Ascending aorta (tissue), 2 donors: ENCODE results near the gene IFNAR1. TPM values are rescaled to one million over a fixed set of nuclear protein-coding genes. Genes with fewer than 3 reads are reported as not detected.

ENCODE experiments used
- DNase-seq, 2 donors: peaks; one replicate each; pipeline ENCODE4 v3.0.0-alpha.2; 2019; ENCODE audit warnings: low spot score in 2 of 2
- H3K27ac ChIP-seq, 2 donors: fragments of 200-600 bp; sonication (generic); one replicate each; pipeline ENCODE4 v1.5.1; 2016 to 2017; ENCODE audit warnings: mild to moderate bottlenecking in 1 of 2
- H3K27me3 ChIP-seq: fragments of 200-600 bp; sonication (generic); one replicate; pipeline ENCODE4 v1.5.1; 2017
- H3K36me3 ChIP-seq, 2 donors: fragments of 200-600 bp; sonication (generic); one replicate each; pipeline ENCODE4 v1.5.1; 2016
- H3K4me1 ChIP-seq, 2 donors: fragments of 200-600 bp; sonication (generic); one replicate each; pipeline ENCODE4 v1.5.1; 2016 to 2017; ENCODE audit warnings: mild to moderate bottlenecking in 1 of 2
- H3K4me3 ChIP-seq, 2 donors: fragments of 200-600 bp; sonication (generic); one replicate each; pipeline ENCODE4 v1.5.1; 2016 to 2017; ENCODE audit warnings: mild to moderate bottlenecking in 1 of 2
- H3K9me3 ChIP-seq, 2 donors: fragments of 200-600 bp; sonication (generic); one replicate each; pipeline ENCODE4 v1.5.1; 2016
- intact Hi-C: fragments of 100-400 bp; cut with DNase I; formaldehyde crosslinking; loops from one replicate; pipeline ENCODE4 v1.15.1; 2023
- total RNA-seq: library from RNA; depleted of rRNA; stranded (reverse); fragments of >200 nt; gene quantifications from one replicate; pipeline ENCODE4 v1.1.0, GENCODE V29; 2016
- TF ChIP-seq, protein P1 (sequence below), 3 experiments: fragments of 200-600 bp in 2 of 3; fragments of 450-650 bp in 1 of 3; sonication (generic) in 2 of 3; IDR thresholded peaks; one replicate each; pipeline ENCODE4 v1.5.1; 2016 to 2019; ENCODE audit warnings: antibody characterized with exemption in 3 of 3, mild to moderate bottlenecking in 1 of 3, moderate library complexity in 1 of 3

Gene IFNAR1
- total RNA-seq, 1 donor from 2014 or later = 25.9 TPM

DNA sequence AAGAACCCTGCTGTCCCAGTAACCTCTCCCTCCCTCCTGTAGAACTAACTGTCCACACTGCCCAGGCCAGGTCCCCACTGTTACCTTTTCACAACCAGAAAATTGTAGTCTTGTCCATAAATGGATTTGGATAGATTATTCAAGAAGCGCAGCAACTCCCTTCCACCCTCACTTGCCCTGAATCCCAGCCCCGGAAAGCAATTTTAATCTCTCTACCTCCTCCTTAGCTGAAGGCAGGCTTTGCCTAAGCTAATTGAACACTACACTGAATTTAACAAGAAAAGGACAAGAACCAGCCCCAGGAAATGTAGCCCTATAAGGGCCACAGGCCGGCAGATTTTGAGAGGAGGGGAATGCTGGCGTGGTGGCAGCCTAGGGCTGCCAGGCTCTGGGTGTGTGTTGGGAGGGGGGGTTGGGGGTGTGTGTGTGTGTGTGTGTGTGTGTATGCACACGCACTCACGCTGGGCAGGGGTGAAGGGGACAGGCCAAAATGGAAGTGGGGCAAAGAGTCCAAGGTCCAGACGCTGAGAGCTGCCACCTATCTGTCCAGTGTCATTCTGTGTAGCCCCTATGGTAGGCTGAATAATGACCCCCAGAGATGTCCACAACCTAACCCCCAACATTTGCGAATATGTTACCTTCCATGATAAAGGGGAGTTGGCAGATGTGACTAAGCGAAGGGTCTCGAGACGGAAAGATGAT lies 67.7 kb downstream of the IFNAR1 start:
- intact Hi-C loops = no loop called here
- Histone ChIP-seq H3K36me3 (no peaks in the 10 kb centered on the region), H3K4me1 (peaks cover 10 to 18% of the 10 kb centered on the region in 2 donors), H3K9me3 (no peaks in the 10 kb centered on the region), H3K27ac (no peak overlapping the region), H3K27me3 (no peaks in the 10 kb centered on the region), H3K4me3 (no peak overlapping the region)
- no peak for DNase-seq
- TF ChIP-seq, protein P1, sequence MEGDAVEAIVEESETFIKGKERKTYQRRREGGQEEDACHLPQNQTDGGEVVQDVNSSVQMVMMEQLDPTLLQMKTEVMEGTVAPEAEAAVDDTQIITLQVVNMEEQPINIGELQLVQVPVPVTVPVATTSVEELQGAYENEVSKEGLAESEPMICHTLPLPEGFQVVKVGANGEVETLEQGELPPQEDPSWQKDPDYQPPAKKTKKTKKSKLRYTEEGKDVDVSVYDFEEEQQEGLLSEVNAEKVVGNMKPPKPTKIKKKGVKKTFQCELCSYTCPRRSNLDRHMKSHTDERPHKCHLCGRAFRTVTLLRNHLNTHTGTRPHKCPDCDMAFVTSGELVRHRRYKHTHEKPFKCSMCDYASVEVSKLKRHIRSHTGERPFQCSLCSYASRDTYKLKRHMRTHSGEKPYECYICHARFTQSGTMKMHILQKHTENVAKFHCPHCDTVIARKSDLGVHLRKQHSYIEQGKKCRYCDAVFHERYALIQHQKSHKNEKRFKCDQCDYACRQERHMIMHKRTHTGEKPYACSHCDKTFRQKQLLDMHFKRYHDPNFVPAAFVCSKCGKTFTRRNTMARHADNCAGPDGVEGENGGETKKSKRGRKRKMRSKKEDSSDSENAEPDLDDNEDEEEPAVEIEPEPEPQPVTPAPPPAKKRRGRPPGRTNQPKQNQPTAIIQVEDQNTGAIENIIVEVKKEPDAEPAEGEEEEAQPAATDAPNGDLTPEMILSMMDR (IDR thresholded peaks at IDR 0.05) = no peak

DNA sequence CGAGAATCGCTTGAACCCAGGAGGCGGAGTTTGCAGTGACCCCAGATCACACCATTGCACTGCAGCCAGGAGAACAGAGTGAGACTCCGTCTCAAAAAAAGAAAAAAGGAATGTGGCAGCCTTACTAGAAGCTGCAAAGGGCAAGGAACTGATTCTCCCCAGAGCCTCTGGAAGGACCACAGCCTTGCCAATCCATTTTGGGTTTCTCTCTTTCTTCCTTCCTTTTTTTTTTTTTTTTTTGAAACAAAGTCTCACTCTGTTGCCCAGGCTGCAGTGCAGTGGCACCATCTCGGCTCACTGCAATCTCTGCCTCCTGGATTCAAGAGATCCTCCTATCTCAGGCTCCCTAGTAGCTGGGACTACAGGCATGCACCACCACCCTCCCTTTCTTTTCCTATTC lies 68.6 kb downstream of the IFNAR1 start:
- no peak for DNase-seq
- no peak overlapping the region for H3K27ac ChIP-seq
- H3K36me3 ChIP-seq = no peaks in the 10 kb centered on the region
- H3K27me3 ChIP-seq = no peaks in the 10 kb centered on the region
- H3K9me3 ChIP-seq = no peaks in the 10 kb centered on the region
- H3K4me1 ChIP-seq = peaks cover 10 to 18% of the 10 kb centered on the region in 2 donors
- no peak overlapping the region for H3K4me3 ChIP-seq
- intact Hi-C loops = no loop called here
- TF ChIP-seq, protein P1 (IDR thresholded peaks at IDR 0.05) = no peak

DNA sequence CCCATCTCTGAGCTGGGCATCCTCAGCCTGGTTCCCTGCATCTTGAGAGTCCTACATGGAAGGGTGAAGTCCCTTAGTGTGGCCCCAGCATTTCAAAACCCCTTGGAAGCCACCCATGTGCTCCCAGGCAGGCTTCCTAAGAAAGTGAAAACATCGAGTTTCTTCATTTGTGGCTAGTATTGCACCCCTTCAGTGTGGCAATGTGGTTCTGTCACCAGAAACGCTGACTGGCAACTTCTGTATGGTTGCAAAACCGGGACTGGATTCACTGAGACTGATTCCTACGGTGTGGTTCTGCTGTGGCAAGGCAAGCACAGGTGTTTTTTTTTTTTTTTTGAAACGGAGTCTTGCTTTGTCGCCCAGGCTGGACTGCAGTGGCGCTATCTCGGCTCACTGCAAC lies 69.5 kb downstream of the IFNAR1 start:
- Histone ChIP-seq H3K4me3 (no peak overlapping the region), H3K27ac (no peak overlapping the region), H3K36me3 (no peaks in the 10 kb centered on the region), H3K9me3 (no peaks in the 10 kb centered on the region), H3K27me3 (no peaks in the 10 kb centered on the region), H3K4me1 (peaks cover 10 to 18% of the 10 kb centered on the region in 2 donors)
- intact Hi-C loops = no loop called here
- DNase-seq = peak in 1 of 2 donors; percentile 70
- TF ChIP-seq, protein P1 (IDR thresholded peaks at IDR 0.05) = no peak

DNA sequence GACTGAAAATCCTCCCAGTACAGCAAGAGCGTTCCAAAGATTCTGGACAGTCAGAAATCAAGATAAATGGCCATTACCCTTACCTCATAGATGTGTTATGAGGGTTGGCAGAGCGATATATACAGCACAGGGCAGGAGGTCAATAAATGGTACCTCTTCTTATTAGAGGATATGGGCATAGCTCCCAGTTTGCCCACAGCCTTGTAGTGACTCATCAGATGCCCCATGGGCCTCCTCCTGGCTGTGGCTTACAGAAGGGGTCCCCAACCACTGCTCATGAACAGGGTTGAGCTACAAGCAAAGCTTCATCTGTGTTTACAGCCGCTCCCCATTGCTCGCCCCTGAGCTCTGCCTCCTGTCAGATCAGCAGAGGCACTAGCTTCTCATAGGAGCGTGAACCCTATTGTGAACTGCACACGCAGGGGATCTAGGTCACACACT lies 71.1 kb downstream of the IFNAR1 start:
- Histone ChIP-seq H3K36me3 (no peaks in the 10 kb centered on the region), H3K27me3 (no peaks in the 10 kb centered on the region), H3K27ac (no peak overlapping the region), H3K4me3 (no peak overlapping the region), H3K9me3 (no peaks in the 10 kb centered on the region), H3K4me1 (peaks cover 10 to 18% of the 10 kb centered on the region in 2 donors)
- DNase-seq = no peak
- intact Hi-C loops = no loop called here
- TF ChIP-seq, protein P1 (IDR thresholded peaks at IDR 0.05) = no peak

DNA sequence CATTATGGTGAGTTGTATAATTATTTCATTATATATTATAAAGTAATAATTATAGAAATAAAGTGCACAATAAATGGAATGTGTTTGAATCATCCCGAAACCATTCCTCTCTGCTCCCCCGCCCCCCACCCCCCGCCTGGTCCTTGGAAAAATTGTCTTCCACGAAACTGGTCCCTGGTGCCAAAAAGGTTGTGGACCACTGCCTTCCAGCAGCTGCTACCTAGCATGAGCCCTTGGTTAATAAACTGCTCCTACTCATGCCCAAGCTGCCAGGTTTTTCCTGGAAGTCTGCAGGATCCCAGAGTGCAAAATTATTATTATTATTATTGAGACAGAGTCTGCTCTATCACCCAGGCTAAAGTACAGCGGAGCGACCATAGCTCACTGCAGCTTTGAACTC lies 71.7 kb downstream of the IFNAR1 start:
- TF ChIP-seq, protein P1 (IDR thresholded peaks at IDR 0.05) = no peak
- peak overlapping the region; percentile 65 to 71 for H3K27ac ChIP-seq
- no peaks in the 10 kb centered on the region for H3K27me3 ChIP-seq
- H3K4me3 ChIP-seq = no peak overlapping the region
- H3K36me3 ChIP-seq = no peaks in the 10 kb centered on the region
- intact Hi-C loops = no loop called here
- peaks cover 10 to 18% of the 10 kb centered on the region in 2 donors for H3K4me1 ChIP-seq
- H3K9me3 ChIP-seq = no peaks in the 10 kb centered on the region
- DNase-seq = no peak
